HCT116 (cell line): ENCODE data around the gene ZER1. TPM values are rescaled to one million over a fixed set of nuclear protein-coding genes. Genes with fewer than 3 reads are reported as not detected.
A peak's percentile ranks its signal among the peaks of the same experiment; 100 is the strongest.

Experiments
- ATAC-seq: fragments of 200-7000 bp; cut with Tn5 transposase; 2 replicates; pipeline ENCODE4 v1.9.1; 2020; ENCODE audit warnings: mild to moderate bottlenecking, moderate library complexity
- BruUV-seq: library from RNA; stranded (reverse); fragments of 400-500 nt; replicated peaks from 2 replicates; lab custom pipeline; 2021; lab: Mats Ljungman, UMichigan
- CTCF ChIA-PET: fragments of 300-600 bp; sonication (Branson Sonifier 250); formaldehyde crosslinking; loops from one replicate; lab custom pipeline; 2021; ENCODE audit warnings: antibody characterized with exemption; lab: Charles Lee
- POLR2A ChIA-PET: fragments of 300-600, 350-600 bp; sonication (Branson Sonifier 250); formaldehyde crosslinking; loops from one replicate; lab custom pipeline; 2021; ENCODE audit warnings: antibody characterized with exemption; lab: Charles Lee
- RAD21 ChIA-PET, 2 experiments: fragments of 300-600 bp; sonication (Branson Sonifier 250); formaldehyde crosslinking; loops; one replicate each; lab custom pipeline; 2023; ENCODE audit warnings: low total read pairs in 2 of 2; ENCODE audit not compliant: uncharacterized antibody in 2 of 2, unreplicated experiment in 2 of 2, low non-redundant PET in 1 of 2; lab: Charles Lee
- DNase-seq: peaks from one replicate; pipeline ENCODE4 v3.0.0-alpha.2; 2010; ENCODE audit warnings: low read depth, low spot score
- H2AFZ ChIP-seq: fragments of 200-600 bp; shearing (Covaris generic), sonication (generic); 2 replicates; pipeline ENCODE4 v1.6.1; 2017; ENCODE audit warnings: low read depth, mixed run types, mixed read lengths, antibody characterized with exemption, low read length; ENCODE audit not compliant: poor library complexity, severe bottlenecking
- H3K27ac ChIP-seq: 2 replicates; pipeline ENCODE4 v1.5.1; 2012; ENCODE audit warnings: low read depth, low read length
- H3K27me3 ChIP-seq: fragments of 200-600 bp; sonication (generic); 2 replicates; pipeline ENCODE4 v1.6.1; 2016; ENCODE audit warnings: mixed run types, low read length, mixed read lengths; ENCODE audit not compliant: insufficient read depth
- H3K36me3 ChIP-seq, 2 experiments: fragments of 200-500 bp in 1 of 2; fragments of 200-600 bp in 1 of 2; sonication (Bioruptor generic) in 1 of 2; sonication (generic) in 1 of 2; 2 replicates each; pipeline versions ENCODE4 v1.5.1 to v1.6.1; 2014 to 2016; ENCODE audit warnings: low read length in 2 of 2, inconsistent platforms in 1 of 2, mixed read lengths in 1 of 2, mixed run types in 1 of 2; ENCODE audit not compliant: insufficient read depth in 2 of 2, control insufficient read depth in 1 of 2
- H3K4me1 ChIP-seq, 2 experiments: fragments of 200-600 bp in 1 of 2; sonication (generic) in 1 of 2; 2 replicates each; pipeline versions ENCODE4 v1.5.1 to v1.6.1; 2012 to 2017; ENCODE audit warnings: low read length in 2 of 2, inconsistent platforms in 1 of 2, mild to moderate bottlenecking in 1 of 2, mixed read lengths in 1 of 2, mixed run types in 1 of 2, moderate library complexity in 1 of 2; ENCODE audit not compliant: insufficient read depth in 2 of 2, control insufficient read depth in 1 of 2
- H3K4me2 ChIP-seq: fragments of 200-600 bp; sonication (generic); 2 replicates; pipeline ENCODE4 v1.6.1; 2017; ENCODE audit warnings: mixed run types, low read length, mixed read lengths
- H3K4me3 ChIP-seq, 2 experiments: fragments of 200-600 bp in 1 of 2; sonication (generic) in 1 of 2; replicated peaks in 1 of 2; 2 replicates each; pipeline ENCODE4 v1.5.1; 2011 to 2016; ENCODE audit warnings: low read length in 2 of 2, control low read depth in 1 of 2, low read depth in 1 of 2, mild to moderate bottlenecking in 1 of 2, mixed read lengths in 1 of 2, mixed run types in 1 of 2
- H3K79me2 ChIP-seq: fragments of 200-600 bp; sonication (generic); 2 replicates; pipeline ENCODE4 v1.6.1; 2017; ENCODE audit warnings: mild to moderate bottlenecking, mixed run types, low read length, moderate library complexity, mixed read lengths; ENCODE audit not compliant: insufficient read depth
- H3K9ac ChIP-seq: fragments of 200-600 bp; sonication (generic); 2 replicates; pipeline ENCODE4 v1.6.1; 2016; ENCODE audit warnings: low read length, mixed read lengths
- H3K9me2 ChIP-seq: fragments of 200-600 bp; sonication (generic), shearing (Covaris generic); 2 replicates; pipeline ENCODE4 v1.6.1; 2017; ENCODE audit warnings: mixed run types, mild to moderate bottlenecking, moderate library complexity; ENCODE audit not compliant: insufficient read depth
- H3K9me3 ChIP-seq, 2 experiments: fragments of 200-500 bp in 1 of 2; fragments of 200-600 bp in 1 of 2; sonication (Bioruptor generic) in 1 of 2; sonication (generic) in 1 of 2; 2 replicates each; pipeline ENCODE4 v1.6.1; 2014 to 2017; ENCODE audit warnings: low read length in 2 of 2, mixed read lengths in 2 of 2, inconsistent platforms in 1 of 2, low read depth in 1 of 2, mild to moderate bottlenecking in 1 of 2, mixed run types in 1 of 2, moderate library complexity in 1 of 2; ENCODE audit not compliant: control insufficient read depth in 1 of 2, insufficient read depth in 1 of 2
- H4K20me1 ChIP-seq: fragments of 200-600 bp; sonication (generic), shearing (Covaris generic); 2 replicates; pipeline ENCODE4 v1.6.1; 2017; ENCODE audit warnings: mixed run types, mild to moderate bottlenecking, moderate library complexity; ENCODE audit not compliant: insufficient read depth
- CEBPB ChIP-seq: IDR thresholded peaks from 2 replicates; pipeline ENCODE4 v1.6.1; 2012; ENCODE audit warnings: low read depth
- ELF1 ChIP-seq: IDR thresholded peaks from 2 replicates; pipeline ENCODE4 v1.6.1; 2012; ENCODE audit warnings: low read depth, borderline replicate concordance
- EZH2 ChIP-seq: fragments of 200-600 bp; sonication (generic); IDR thresholded peaks from 2 replicates; pipeline ENCODE4 v1.6.1; 2017; ENCODE audit warnings: antibody characterized with exemption, mixed run types
- EZH2phosphoT487 ChIP-seq: fragments of 200-600 bp; IDR thresholded peaks from 2 replicates; pipeline ENCODE4 v1.6.1; 2018; ENCODE audit warnings: antibody characterized with exemption, borderline replicate concordance
- POLR2AphosphoS5 ChIP-seq: IDR thresholded peaks from 2 replicates; pipeline ENCODE4 v1.6.1; 2011; ENCODE audit warnings: mild to moderate bottlenecking, low read depth, low read length, moderate library complexity
- REST ChIP-seq: IDR thresholded peaks from 2 replicates; pipeline ENCODE4 v1.6.1; 2012; ENCODE audit warnings: low read depth
- SP1 ChIP-seq: IDR thresholded peaks from 2 replicates; pipeline ENCODE4 v1.6.1; 2012; ENCODE audit warnings: low read depth
- SRF ChIP-seq: IDR thresholded peaks from 2 replicates; pipeline ENCODE4 v1.6.1; 2012; ENCODE audit warnings: low read depth
- ZBTB33 ChIP-seq: IDR thresholded peaks from 2 replicates; pipeline ENCODE4 v1.6.1; 2011; ENCODE audit warnings: mild to moderate bottlenecking, low read length, moderate library complexity; ENCODE audit not compliant: insufficient replicate concordance; ENCODE audit errors: extremely low read depth
- intact Hi-C: fragments of 100-400 bp; cut with micrococcal nuclease; formaldehyde crosslinking; loops from 2 replicates; pipeline ENCODE4 v1.10.0; 2022
- total RNA-seq: library from RNA; stranded (reverse); gene quantifications from one replicate; pipeline ENCODE4 v1.2.1, GENCODE V29; 2021; ENCODE audit not compliant: unreplicated experiment
- TF ChIP-seq, protein P1 (sequence below), 3 experiments: fragments of 200-600 bp in 1 of 3; sonication (generic) in 1 of 3; IDR thresholded peaks in 2 of 3; conservative IDR thresholded peaks in 1 of 3; 2 replicates each; pipeline ENCODE4 v1.5.1; 2012 to 2017; ENCODE audit warnings: low read depth in 2 of 3, low read length in 2 of 3, antibody characterized with exemption in 1 of 3, borderline replicate concordance in 1 of 3, control low read depth in 1 of 3, mild to moderate bottlenecking in 1 of 3, mixed read lengths in 1 of 3, mixed run types in 1 of 3, moderate library complexity in 1 of 3; ENCODE audit not compliant: insufficient read depth in 1 of 3
- TF ChIP-seq, protein P2 (sequence below): IDR thresholded peaks from 2 replicates; pipeline ENCODE4 v1.6.1; 2012

ZER1 gene
- total RNA-seq, 1 experiment from 2014 or later: 18.0 TPM

DNA sequence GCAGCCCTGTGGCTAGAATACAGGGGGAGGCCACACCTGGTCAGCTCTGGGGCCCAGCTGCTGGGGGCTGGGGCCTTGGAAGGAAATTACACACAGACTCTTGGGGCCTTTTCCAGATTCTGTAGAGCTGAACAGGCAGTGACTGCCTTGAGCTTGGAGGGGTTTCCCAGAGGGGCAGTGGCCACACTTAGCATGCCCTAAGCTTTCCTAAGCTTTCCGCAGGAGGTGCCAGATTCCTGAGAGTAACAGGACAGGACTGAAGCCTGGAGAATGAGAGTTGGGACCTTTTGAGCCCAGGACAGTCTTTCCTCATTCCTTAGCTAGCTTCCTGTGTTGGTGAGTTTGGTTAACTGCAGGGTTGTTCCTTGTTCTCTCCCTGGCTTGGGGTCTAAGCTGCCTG lies 16.7 kb upstream of the ZER1 start:
- Histone ChIP-seq H3K4me2 (peak overlapping the region; percentile 96), H3K9me2 (no peaks in the 10 kb centered on the region), H2AFZ (no peak overlapping the region), H3K4me1 (peaks cover 12 to 23% of the 10 kb centered on the region in 2 experiments; a peak in 3 of 4 replicates), H3K27ac (no peak overlapping the region), H3K27me3 (no peaks in the 10 kb centered on the region), H3K9me3 (peaks cover 0 to 2% of the 10 kb centered on the region in 2 experiments; a peak in 1 of 4 replicates), H3K4me3 (peak overlapping the region; percentile 87 to 94), H3K9ac (peak overlapping the region; percentile 73), H3K36me3 (peaks cover 8 to 12% of the 10 kb centered on the region in 2 experiments; a peak in 3 of 4 replicates), H4K20me1 (no peaks in the 10 kb centered on the region)
- POLR2A ChIA-PET: no interaction called here
- no peak for DNase-seq
- RAD21 ChIA-PET: no interaction called here
- CTCF ChIA-PET: interaction anchor here (1.7 to 1.9 kb wide), 2 partner anchors 29 to 86 kb away, joined by 4 to 9 read pairs; partner anchors contain the start of genes ENDOG and PKN3
- ATAC-seq: no peak
- no peak for TF ChIP-seq POLR2AphosphoS5
- no peak for TF ChIP-seq REST
- TF ChIP-seq CEBPB: no peak
- TF ChIP-seq SP1: no peak
- TF ChIP-seq SRF: no peak
- TF ChIP-seq, protein P1, sequence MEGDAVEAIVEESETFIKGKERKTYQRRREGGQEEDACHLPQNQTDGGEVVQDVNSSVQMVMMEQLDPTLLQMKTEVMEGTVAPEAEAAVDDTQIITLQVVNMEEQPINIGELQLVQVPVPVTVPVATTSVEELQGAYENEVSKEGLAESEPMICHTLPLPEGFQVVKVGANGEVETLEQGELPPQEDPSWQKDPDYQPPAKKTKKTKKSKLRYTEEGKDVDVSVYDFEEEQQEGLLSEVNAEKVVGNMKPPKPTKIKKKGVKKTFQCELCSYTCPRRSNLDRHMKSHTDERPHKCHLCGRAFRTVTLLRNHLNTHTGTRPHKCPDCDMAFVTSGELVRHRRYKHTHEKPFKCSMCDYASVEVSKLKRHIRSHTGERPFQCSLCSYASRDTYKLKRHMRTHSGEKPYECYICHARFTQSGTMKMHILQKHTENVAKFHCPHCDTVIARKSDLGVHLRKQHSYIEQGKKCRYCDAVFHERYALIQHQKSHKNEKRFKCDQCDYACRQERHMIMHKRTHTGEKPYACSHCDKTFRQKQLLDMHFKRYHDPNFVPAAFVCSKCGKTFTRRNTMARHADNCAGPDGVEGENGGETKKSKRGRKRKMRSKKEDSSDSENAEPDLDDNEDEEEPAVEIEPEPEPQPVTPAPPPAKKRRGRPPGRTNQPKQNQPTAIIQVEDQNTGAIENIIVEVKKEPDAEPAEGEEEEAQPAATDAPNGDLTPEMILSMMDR (IDR thresholded peaks at IDR 0.05 in 2 of 3, conservative IDR thresholded peaks at IDR 0.05 in 1 of 3; ENCODE audit: borderline replicate concordance in 1 of 3, insufficient read depth in 1 of 3, low read depth in 2 of 3, low read length in 2 of 3): no peak
- no peak for TF ChIP-seq EZH2
- TF ChIP-seq ELF1: no peak
- TF ChIP-seq, protein P2, sequence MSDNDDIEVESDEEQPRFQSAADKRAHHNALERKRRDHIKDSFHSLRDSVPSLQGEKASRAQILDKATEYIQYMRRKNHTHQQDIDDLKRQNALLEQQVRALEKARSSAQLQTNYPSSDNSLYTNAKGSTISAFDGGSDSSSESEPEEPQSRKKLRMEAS: no peak
- TF ChIP-seq ZBTB33: no peak
- TF ChIP-seq EZH2phosphoT487: no peak
- TF ChIP-seq, all 23 proteins: peak for 0
- peaks cover 14% of the 10 kb centered on the region for H3K79me2 ChIP-seq
- intact Hi-C loops: no loop called here
- BruUV-seq: no TSS peak
